GM06990 (cell line): Measurements from ENCODE around the gene PPL.

Experiments used
- DNase-seq: peaks from one replicate; pipeline ENCODE4 v3.0.0-alpha.2; 2011; ENCODE audit not compliant: insufficient read length; ENCODE audit errors: extremely low read depth
- H3K27me3 ChIP-seq: replicated peaks from 2 replicates; pipeline ENCODE4 v1.6.0; 2011; ENCODE audit warnings: low read length; ENCODE audit not compliant: control insufficient read depth, insufficient read depth
- H3K36me3 ChIP-seq: 2 replicates; pipeline ENCODE4 v1.5.1; 2011; ENCODE audit warnings: low read length; ENCODE audit not compliant: control insufficient read depth, insufficient read depth
- H3K4me3 ChIP-seq: replicated peaks from 2 replicates; pipeline ENCODE4 v1.5.1; 2011; ENCODE audit warnings: low read depth, mild to moderate bottlenecking, control low read depth, low read length
- CTCF ChIP-seq: IDR thresholded peaks from 2 replicates; pipeline ENCODE4 v1.5.1; 2011; ENCODE audit warnings: low read length, control low read depth, mild to moderate bottlenecking, inconsistent platforms; ENCODE audit not compliant: insufficient read depth, poor library complexity, severe bottlenecking

Gene PPL

GRCh38 chr16:4917117-4917516 is 19.8 kb downstream of the PPL start:
- DNase-seq: no peak
- no peak overlapping the region for H3K4me3 ChIP-seq
- H3K27me3 ChIP-seq: no peaks in the 10 kb centered on the region; the same call in 1 of the 2 replicates
- no peaks in the 10 kb centered on the region for H3K36me3 ChIP-seq
- no peak for TF ChIP-seq CTCF

- no peak for TF ChIP-seq CTCF
- Histone ChIP-seq H3K36me3 (no peaks in the 10 kb centered on the region), H3K27me3 (no peaks in the 10 kb centered on the region; the same call in 1 of the 2 replicates), H3K4me3 (no peak overlapping the region)
- DNase-seq: no peak
Observed at GRCh38 chr16:4915226-4915761, 21.7 kb downstream of the PPL start.

- Histone ChIP-seq H3K4me3 (no peak overlapping the region), H3K27me3 (no peaks in the 10 kb centered on the region; the same call in 1 of the 2 replicates), H3K36me3 (no peaks in the 10 kb centered on the region)
- TF ChIP-seq CTCF: no peak
- no peak for DNase-seq
Observed at GRCh38 chr16:4914528-4915225, 22.3 kb downstream of the PPL start.

- no peaks in the 10 kb centered on the region for H3K36me3 ChIP-seq
- DNase-seq: no peak
- no peaks in the 10 kb centered on the region; the same call in 1 of the 2 replicates for H3K27me3 ChIP-seq
- H3K4me3 ChIP-seq: no peak overlapping the region
- no peak for TF ChIP-seq CTCF
Observed at GRCh38 chr16:4913774-4914525, 23.0 kb downstream of the PPL start.

- no peak for DNase-seq
- Histone ChIP-seq H3K27me3 (no peaks in the 10 kb centered on the region; the same call in 1 of the 2 replicates), H3K36me3 (no peaks in the 10 kb centered on the region), H3K4me3 (no peak overlapping the region)
- TF ChIP-seq CTCF: no peak
Observed at GRCh38 chr16:4913130-4913773, 23.7 kb downstream of the PPL start.
